HG03108 (cell line): ENCODE measurements around the gene TENM4.

Source experiments
- ATAC-seq: cut with Tn5 transposase; IDR thresholded peaks from one replicate; pipeline ENCODE4 v1.9.1; 2021; ENCODE audit warnings: moderate library complexity; ENCODE audit not compliant: unreplicated experiment

The TENM4 gene

DNA sequence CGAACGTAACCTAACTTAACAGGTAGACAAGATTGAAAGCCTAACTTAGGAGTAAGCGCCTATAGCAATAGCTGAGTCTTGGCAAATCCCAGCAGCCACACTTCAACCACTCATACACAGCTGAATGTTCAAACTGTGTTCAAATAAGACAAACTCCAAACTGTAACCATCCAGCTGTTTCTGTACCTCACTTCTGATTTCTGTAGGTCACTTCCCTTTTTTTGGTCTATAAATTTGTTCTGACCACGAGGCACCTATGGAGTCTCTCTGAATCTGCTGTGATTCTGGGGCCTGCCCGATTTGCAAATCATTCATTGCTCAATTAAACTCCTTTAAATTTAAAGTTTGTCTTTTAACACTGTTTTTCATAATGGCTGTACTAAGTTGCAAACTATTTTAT is 8.2 kb upstream of the TENM4 start:
- no peak for ATAC-seq

DNA sequence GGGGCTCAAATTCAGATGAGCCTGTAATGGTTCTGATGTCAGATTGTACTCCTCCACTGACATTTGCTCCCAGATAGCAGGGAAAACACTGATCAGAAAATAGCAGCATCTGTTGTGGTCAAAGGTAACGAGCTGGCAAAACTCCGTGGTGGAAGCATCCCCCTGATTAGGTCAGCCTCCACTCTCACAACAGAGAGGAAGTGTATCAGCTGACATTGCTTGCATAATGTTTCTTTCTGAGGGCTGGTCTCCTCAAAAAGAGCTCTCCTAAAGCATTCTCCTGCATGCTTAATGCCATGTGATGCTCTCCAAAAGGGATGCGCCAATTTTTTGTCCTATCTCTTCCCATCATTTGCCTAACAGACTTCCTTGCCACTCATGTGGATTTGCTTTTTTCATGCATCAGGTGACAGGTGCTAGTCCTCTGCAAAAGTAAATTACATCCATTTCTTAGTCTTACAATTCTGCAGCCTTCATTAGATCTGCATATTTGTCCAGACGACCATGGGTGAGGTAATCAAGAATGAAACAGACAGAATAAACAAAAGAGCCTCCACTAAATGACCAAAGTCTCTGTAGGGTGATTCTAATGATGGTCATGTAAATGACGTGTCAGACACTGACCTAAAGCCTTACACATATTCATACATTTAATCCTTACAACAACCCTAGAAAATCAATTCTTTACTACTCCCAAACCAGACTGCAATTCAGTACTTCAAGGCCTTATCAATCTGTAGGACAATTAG is 6.4 kb upstream of the TENM4 start:
- no peak for ATAC-seq

DNA sequence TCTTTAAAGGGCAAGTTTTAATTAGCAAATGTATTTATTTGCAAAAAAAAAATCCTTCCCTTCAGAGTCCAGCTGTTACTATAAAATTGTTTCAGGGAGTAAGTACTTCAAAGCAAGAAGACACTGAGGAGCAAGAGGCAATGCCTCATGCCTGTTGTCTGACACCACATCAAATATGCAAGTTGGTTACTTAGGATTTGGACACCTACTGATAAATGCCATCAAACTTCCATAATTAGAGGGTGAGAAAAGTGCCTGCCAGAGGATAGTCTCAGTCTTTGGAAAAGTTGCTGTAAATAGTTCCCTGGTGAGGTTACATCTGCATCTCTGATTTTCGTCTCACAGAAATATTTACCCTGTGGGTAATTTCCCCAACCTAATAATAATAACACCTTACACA is 4.1 kb upstream of the TENM4 start:
- ATAC-seq, result no peak

DNA sequence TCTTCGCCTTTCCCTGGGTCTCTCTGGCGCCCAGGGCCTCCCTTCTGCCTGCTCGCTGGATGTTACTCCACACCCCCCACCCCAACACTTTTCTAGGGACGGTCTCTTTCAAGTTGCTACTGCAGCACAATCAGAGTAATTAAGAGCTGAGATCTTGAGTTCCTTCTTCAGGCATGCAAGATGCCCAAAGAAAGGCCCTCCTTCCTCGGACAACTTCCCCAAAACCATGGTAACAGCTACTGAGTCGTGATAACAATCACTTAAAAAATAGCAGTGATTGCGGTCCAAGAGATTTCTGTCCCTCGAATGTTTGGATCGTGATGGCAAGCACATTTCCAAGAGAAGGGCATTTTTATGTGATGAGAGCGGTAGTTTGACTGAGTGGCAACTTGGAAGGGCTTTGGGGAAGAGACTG is 638 bp upstream of the TENM4 start:
- ATAC-seq, result no peak

DNA sequence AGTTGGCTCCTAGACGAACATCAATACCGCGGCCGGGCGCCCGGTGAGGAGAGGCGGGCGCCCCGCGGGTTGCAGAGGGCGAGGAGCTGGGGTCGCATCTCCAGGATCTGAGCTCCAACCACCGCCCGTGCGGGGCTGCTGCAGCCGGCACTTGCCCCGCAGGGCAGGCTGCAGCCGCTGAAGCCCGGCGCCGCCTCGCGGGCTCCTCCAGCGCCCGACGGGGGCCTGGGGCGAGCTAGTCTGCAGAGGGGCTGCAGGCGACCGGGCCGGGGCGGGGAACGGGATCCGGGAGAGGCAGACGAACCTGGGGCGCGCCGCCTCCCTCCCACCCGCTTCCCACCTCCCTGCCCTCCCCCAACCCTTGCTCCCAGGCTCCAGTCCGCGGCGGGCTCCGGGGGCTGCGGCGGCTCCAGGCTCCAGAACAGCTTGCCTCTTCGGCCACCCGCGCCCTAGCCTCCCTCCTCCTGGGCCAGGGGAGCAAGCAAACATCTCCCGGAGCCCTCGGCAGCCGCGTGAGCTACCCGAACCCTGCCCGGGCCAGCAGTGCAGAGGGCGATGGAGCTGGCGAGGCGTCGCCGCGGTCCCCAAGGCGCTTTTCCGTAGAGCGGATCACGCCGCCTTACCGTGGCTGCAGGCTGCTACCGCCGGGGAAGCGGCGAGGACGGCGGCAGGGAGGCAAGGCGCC is 802 bp downstream of the TENM4 start:
- no peak for ATAC-seq

DNA sequence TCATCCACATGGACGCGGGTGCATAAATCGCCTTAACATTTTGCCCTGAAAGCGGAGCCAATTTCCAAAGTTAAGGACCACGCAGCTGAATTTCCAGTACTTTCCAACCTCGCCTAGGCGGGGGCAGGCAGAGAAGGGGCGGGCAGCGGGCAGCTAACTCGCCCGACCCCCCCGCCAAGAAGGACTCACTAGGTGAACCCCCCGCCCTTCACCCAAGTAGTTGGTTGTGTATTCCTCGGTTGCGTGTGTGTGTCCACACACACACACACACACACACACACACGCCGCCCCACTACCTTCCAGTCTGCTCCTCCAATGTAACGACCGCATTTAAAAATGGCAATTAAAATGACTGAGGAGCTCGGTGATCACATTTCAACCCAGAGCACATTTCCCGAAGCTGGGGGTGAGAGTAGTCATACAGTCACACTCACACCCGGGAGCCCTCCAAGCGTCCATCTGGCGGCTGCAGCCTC is 1.4 kb downstream of the TENM4 start:
- ATAC-seq, result no peak

DNA sequence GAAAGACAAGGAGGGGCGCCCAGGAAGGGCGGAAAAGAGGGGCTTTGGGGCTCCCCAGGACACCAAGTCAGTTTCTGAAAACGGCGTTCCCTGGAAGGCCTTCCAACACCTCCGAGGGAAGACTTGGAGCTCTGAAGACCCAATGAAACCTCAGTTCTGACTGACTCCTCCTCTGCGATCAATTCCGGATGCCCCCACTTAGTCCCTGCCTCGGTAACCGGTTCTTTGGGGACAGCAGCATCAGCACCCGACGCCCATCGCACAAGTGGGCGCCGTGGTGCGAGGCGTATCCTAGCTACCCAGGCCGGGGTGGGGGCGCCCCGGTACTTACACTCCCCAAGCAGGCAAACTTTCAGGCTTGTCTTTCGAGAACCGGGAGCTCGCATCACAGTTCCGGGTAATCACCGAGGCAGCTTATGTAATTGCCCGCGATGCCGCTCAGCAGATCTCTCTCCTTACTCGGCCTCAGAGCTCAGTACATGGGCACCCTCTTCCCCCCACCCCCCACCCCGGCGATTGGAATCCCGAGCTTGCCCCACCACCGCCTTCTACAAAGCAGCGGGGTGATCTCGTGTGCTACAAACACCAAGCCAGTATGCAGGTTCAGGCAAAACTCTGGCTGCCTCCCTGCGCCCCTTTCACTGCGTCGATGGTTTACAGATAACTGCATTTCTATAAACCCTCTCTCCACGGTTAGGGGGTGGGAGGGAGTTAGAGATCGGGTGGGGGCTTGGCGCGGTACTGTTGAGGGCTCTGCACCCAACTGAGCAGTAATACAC is 2.0 kb downstream of the TENM4 start:
- ATAC-seq, result no peak

DNA sequence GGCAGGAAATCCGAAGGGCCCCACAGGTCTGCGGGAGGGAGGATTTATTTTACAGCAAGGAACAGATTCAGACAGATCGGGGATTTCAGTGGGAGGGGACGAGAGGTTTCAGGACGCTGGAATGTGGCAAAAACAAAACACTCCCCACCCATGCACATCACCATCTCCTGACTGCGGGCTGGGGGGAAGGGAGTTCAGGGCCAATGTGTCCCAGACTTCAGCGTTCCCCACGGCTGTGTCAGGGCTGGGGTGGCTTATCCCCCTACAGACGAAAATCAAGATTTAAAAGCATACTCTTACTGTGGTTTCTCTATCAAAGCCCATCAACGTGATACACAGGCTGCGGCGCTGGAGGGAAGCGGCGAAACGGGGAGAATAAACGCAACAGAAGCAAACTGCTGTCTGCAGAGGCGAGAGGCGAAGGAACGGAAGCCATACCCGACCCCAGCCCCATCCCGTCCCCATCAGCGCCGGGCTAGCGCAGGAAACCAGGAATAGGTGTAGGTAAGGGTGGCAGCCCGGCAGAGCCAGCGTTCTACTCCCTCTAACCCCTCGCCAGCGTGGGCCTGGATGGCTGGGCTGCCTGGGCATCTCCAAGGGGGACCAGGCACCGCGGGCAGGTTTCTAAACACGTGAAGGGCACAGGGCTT is 2.7 kb downstream of the TENM4 start:
- no peak for ATAC-seq

DNA sequence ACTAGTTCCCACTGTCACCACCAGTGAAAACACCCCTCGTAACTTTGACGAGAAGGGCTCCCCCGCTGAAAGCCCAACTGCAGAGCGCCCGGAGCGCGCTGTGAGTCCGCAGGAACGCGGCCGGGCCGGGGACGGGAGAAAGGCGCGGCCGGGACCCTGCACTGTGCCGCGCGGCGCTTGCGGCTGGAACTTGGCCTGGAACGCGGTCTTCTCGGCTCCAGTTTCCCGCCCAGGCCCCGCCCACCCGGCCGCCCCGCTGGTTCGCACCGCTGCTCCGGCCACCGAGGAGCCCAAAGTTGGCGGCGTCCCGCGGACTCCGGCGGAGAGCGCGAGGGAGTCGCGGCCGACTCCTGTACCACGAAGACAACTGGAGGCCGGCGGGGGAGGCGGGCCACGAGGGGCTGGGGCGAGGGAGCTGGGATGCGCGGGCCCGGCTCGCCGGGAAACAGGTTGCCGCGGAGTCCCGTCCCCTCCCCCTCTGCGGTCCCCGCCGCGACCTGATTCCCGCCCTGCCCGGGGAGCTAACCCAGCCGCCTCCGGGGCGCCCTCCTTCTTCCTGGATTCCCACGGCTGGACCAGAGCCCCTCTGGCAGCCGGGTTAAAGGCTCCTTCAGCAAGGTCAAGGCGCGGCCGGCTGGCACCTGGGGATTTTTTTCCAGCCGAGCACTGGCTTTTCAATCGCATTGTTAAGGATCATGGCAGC is 3.4 kb downstream of the TENM4 start:
- ATAC-seq, result no peak

DNA sequence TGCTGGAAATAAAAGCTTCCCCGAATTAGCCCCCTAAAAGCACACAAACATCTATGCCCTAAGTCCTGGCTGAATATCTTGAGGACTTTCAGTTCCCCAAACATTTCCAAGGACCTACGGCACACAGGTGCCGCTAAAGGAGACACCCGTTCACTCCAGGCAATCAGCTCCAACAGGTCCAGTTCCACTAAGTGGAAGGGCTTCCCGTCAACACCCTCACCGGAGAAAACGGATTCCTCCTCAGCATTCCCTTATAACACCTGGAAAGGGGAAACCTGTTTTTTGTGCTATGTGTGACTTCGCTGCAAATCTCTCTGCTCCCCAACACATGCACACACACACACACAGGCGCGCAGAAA is 3.9 kb downstream of the TENM4 start:
- no peak for ATAC-seq

DNA sequence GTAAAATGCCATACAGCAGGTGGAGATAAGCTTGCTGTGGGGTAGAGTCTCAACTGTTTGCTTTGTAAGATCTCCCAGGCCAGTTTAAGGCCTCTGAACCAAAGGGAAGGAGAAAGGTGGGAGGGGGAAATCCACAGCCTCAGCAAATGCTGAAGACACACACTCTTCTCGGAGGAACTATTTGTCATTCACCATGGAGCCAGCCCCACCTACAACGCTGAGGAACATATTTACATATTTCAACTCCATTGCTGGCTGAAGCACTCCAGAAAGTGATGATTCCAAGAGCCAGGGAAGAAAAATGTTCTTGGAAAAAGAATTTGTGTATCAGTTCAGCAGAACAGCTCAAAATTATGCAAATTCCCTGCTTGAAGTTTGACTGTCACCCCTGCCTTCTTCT is 6.5 kb downstream of the TENM4 start:
- ATAC-seq, result no peak

DNA sequence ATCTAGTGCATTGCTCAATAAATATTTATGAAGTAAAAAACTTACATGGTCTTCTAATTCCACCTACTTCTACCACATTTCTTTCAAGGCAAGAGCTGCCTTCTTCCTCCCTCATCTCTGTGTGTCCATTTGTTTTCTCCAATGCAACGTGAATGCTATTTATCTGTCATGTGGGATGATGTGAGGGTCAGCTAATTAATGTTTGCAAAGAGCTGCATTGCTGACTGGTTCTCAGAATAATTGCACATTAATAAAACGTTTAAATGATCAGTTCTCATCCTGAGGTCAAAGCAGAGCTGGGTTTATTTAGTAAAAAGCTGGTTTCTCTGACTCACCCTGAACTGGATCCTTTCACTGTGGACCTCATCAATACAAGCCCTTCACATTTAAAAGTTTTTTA is 8.7 kb downstream of the TENM4 start:
- ATAC-seq, result no peak

DNA sequence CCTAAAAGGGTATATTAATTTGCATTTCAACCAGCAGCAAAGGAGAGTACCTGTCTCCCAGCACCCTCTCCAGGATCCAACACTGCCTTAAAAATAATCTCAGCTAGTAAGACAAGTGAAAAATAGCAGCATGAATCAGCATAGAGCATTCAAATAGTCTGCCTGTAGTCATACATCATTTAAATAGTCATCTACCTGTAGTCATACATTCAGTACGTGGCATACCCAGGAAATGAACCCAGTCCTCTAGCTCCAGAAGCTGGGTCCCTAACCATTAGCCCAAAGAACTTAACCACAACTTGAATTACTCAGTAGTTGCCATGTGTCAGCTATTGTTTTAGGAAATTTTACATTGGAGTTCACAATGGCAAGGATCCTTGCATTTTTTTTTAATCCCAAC is 9.3 kb downstream of the TENM4 start:
- ATAC-seq, result no peak

DNA sequence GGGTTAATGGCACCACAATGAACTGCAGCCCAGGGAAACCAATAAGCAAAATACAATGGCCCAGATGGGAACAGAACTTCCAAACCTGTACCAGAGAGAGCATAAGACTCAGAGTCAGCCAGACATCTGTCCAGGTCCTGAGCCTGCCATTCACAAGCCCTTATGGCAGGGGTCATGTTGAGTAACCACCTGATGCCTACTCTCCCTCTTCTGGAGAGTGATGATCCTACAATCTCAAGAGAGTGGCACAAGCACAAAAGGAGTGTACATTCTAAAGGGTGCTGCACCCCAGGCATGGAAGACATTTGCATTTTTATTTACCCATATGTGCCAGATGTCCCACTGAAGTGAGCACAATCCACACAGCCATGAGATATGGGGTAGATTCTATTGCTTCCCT is 10.6 kb downstream of the TENM4 start:
- ATAC-seq, result no peak

DNA sequence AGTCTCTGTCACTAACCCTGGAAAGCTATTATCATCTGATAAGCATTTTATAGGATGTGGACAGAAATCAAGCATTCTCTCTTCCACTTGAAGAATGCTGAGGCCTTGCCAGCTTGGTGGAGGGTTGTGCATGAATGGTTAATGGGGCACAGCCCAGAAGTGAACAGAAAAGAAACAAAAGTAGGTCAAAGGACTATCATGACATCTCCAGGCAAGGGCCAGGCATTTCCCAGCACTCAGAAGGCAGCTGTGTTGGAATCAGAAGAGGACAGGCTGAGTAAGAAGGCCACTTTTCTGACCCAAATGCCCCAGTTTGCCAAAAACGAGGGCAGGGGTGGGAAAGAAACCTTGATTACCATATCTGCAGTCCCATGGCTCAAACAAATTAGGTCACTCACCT is 12.4 kb downstream of the TENM4 start:
- no peak for ATAC-seq

DNA sequence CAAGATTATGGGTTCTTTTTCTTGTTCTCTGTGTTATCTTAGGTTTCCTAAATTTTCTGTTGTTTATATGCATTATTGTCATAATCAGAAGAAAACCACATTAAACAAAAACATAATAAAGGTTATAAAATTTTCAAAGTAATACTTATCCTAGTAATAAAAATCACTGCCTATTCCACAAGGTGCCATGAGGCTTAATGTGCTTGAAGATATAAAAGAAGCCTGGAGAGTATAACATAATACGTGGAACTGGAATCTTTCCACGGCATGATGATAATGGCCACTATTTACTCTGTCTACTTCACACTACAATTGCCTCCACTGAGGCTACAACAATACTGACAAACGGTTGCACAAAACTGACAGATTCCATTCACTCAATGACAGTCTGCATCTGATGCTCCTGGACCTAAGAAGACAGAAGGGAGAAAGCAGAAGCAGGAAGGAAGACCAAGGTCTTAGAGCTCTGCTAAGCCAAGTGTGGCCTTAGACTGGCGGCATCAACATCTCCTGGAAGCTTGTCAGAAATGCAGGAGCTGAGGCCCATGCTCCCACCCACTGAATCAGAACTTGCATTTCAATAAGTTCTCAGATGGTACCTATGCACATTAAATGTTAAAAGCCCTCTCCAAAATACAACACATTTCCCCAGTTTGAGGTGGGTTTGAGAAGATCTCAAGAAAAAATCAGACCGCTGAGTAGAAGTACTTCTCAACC is 13.1 kb downstream of the TENM4 start:
- ATAC-seq, result no peak

DNA sequence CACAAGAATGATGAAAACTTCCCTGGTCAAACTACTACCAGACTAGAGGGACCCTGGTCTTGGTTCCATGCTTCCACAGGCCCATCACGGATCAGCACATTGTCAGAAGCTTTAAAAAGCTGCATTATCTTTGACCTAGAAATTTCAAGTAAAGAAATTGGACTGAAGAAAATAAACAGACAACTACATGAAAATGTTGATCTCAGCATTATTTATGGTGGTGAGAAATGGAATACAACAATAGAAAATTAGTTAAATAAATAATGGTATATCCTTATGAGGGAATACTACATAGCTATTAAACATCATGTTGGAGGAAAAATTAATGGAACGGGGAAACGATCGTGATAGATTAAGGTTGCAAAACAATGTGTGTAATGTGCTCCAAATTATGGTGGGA is 13.7 kb downstream of the TENM4 start:
- ATAC-seq, result no peak

DNA sequence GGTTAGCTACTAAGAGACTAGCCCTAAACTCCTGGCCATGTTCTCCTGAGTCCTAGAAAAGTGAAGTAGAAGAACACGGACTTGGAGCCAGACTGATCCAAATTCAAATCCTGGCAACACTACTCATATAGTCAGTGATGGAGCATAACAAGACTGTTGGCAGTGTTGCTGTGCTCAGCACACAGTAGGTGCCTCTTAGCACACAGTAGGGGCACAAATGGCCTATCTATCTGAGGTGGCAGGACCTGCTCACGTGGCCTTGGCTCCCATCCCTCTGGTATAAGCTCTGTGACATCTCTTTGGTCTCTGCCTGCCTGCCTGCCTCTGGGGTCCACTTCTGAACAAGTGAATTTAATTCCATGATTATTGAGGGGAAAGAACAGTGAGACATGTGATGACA is 15.4 kb downstream of the TENM4 start:
- no peak for ATAC-seq

DNA sequence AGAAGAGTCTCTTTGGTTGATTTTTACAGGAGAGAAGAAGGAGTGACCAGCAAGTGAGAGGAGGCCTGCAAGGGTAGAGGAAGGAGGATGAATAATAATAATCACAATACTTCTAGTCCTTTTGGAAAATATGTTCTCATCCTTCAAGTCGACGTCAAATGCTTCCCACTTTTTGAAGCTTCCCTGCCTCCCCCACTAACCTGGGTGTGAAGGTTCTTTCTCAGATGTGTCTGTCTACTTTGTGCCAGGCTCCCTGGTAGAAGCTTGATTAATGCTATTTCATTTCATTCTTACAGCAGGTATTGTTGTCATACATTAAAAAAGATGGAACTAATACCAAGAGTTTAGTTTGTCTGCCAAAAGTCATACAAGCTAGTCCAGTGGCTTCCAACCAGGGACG is 17.1 kb downstream of the TENM4 start:
- no peak for ATAC-seq

DNA sequence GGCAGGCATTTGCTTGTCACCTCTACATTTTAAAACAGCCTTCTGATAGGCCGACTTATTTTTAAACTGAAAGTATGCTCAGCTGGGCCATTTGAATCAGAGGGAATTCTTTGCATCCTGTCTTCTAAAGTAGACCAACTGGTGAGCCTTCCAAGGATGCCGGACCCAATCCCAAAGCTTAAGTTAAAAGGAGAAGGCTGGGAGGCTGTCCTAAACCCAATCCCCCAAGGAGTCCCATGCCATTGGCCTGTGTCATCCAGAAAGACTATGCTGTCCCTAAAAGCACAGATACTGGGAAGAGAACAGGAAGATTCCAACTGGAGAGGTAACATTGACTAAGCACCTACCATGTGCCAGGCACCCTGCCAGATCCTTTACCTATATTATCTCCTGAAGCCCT is 18.0 kb downstream of the TENM4 start:
- ATAC-seq, result no peak
